ENCODE measurements around the gene ARL4C.

The ARL4C gene

GRCh38 chr2:234444242-234444730, 52.6 kb downstream of the ARL4C start:
- no peak for DNase-seq
